H9 (cell line): ENCODE measurements around the gene SPINK13. TPM values are rescaled to one million over a fixed set of nuclear protein-coding genes. Genes with fewer than 3 reads are reported as not detected.

Source experiments
- DNase-seq: peaks from one replicate; pipeline ENCODE4 v3.0.0-alpha.2; 2017
- H2AFZ ChIP-seq: one replicate; pipeline ENCODE4 v1.6.1; 2013; ENCODE audit warnings: mild to moderate bottlenecking, low read length, control low read depth, moderate library complexity
- H2AK5ac ChIP-seq: 2 replicates; pipeline ENCODE4 v1.6.1; 2013; ENCODE audit warnings: low read length, control low read depth, mixed read lengths; ENCODE audit not compliant: insufficient read length
- H2BK120ac ChIP-seq: one replicate; pipeline ENCODE4 v1.6.1; 2013; ENCODE audit warnings: low read depth, mild to moderate bottlenecking, low read length, control low read depth, inconsistent platforms; ENCODE audit not compliant: poor library complexity, severe bottlenecking
- H2BK12ac ChIP-seq: 2 replicates; pipeline ENCODE4 v1.6.1; 2013; ENCODE audit warnings: low read length, control low read depth, mixed read lengths, low read depth; ENCODE audit not compliant: insufficient read length
- H2BK15ac ChIP-seq: 2 replicates; pipeline ENCODE4 v1.6.1; 2013; ENCODE audit warnings: low read depth, low read length, control low read depth
- H2BK20ac ChIP-seq: one replicate; pipeline ENCODE4 v1.6.1; 2013; ENCODE audit warnings: low read depth, mild to moderate bottlenecking, low read length, control low read depth, inconsistent platforms; ENCODE audit not compliant: poor library complexity, severe bottlenecking
- H2BK5ac ChIP-seq: 2 replicates; pipeline ENCODE4 v1.6.1; 2013; ENCODE audit warnings: low read length, control low read depth, mixed read lengths; ENCODE audit not compliant: insufficient read length
- H3K14ac ChIP-seq: 2 replicates; pipeline ENCODE4 v1.6.1; 2013; ENCODE audit warnings: low read length, control low read depth; ENCODE audit not compliant: insufficient read depth
- H3K18ac ChIP-seq: 2 replicates; pipeline ENCODE4 v1.6.1; 2013; ENCODE audit warnings: low read depth, mild to moderate bottlenecking, mixed read lengths, low read length, control low read depth; ENCODE audit not compliant: insufficient read length
- H3K23ac ChIP-seq: 2 replicates; pipeline ENCODE4 v1.6.1; 2013; ENCODE audit warnings: low read length, control low read depth, mixed read lengths, low read depth; ENCODE audit not compliant: insufficient read length
- H3K23me2 ChIP-seq: 2 replicates; pipeline ENCODE4 v1.6.1; 2013; ENCODE audit warnings: low read depth, mild to moderate bottlenecking, mixed read lengths, low read length, control low read depth; ENCODE audit not compliant: insufficient read length, poor library complexity, severe bottlenecking
- H3K27ac ChIP-seq: 2 replicates; pipeline ENCODE4 v1.5.1; 2013; ENCODE audit warnings: low read length, control low read depth, mixed read lengths, low read depth; ENCODE audit not compliant: insufficient read length
- H3K27me3 ChIP-seq: 2 replicates; pipeline ENCODE4 v1.6.1; 2013; ENCODE audit warnings: low read length, control low read depth, inconsistent platforms; ENCODE audit not compliant: insufficient read depth
- H3K4ac ChIP-seq: 2 replicates; pipeline ENCODE4 v1.6.1; 2013; ENCODE audit warnings: low read depth, mild to moderate bottlenecking, control low read depth, inconsistent platforms, low read length, moderate library complexity
- H3K4me1 ChIP-seq: 2 replicates; pipeline ENCODE4 v1.6.1; 2013; ENCODE audit warnings: low read length, control low read depth, inconsistent platforms; ENCODE audit not compliant: insufficient read depth
- H3K4me2 ChIP-seq: 2 replicates; pipeline ENCODE4 v1.6.1; 2013; ENCODE audit warnings: low read length, control low read depth, mixed read lengths; ENCODE audit not compliant: insufficient read length, insufficient read depth
- H3K56ac ChIP-seq: 2 replicates; pipeline ENCODE4 v1.6.1; 2013; ENCODE audit warnings: low read depth, mild to moderate bottlenecking, mixed read lengths, low read length, control low read depth; ENCODE audit not compliant: insufficient read length
- H3K79me1 ChIP-seq: 2 replicates; pipeline ENCODE4 v1.6.1; 2013; ENCODE audit warnings: low read depth, mild to moderate bottlenecking, moderate library complexity, low read length, control low read depth, inconsistent platforms; ENCODE audit not compliant: insufficient read depth, poor library complexity, severe bottlenecking
- H3K79me2 ChIP-seq: 2 replicates; pipeline ENCODE4 v1.6.1; 2013; ENCODE audit warnings: low read length, control low read depth, inconsistent platforms; ENCODE audit not compliant: insufficient read depth
- H3K9ac ChIP-seq: 2 replicates; pipeline ENCODE4 v1.6.1; 2013; ENCODE audit warnings: low read length, control low read depth, mixed read lengths; ENCODE audit not compliant: insufficient read length; ENCODE audit errors: extremely low read depth
- H3K9me3 ChIP-seq: one replicate; pipeline ENCODE4 v1.6.1; 2013; ENCODE audit warnings: low read depth, low read length, inconsistent platforms; ENCODE audit not compliant: control insufficient read depth
- H3T11ph ChIP-seq: one replicate; pipeline ENCODE4 v1.6.1; 2013; ENCODE audit warnings: mild to moderate bottlenecking, low read length, control low read depth, inconsistent platforms
- H4K20me1 ChIP-seq: one replicate; pipeline ENCODE4 v1.6.1; 2013; ENCODE audit not compliant: control insufficient read depth, insufficient read length, insufficient read depth
- H4K5ac ChIP-seq: 2 replicates; pipeline ENCODE4 v1.6.1; 2013; ENCODE audit warnings: low read depth, mild to moderate bottlenecking, mixed read lengths, low read length, control low read depth; ENCODE audit not compliant: insufficient read length
- H4K8ac ChIP-seq: replicated peaks from 2 replicates; pipeline ENCODE4 v1.6.1; 2013; ENCODE audit warnings: low read length, control low read depth, mixed read lengths, low read depth; ENCODE audit not compliant: insufficient read length
- H4K91ac ChIP-seq: 2 replicates; pipeline ENCODE4 v1.6.1; 2013; ENCODE audit warnings: low read depth, mild to moderate bottlenecking, moderate library complexity, mixed read lengths, low read length, control low read depth; ENCODE audit not compliant: insufficient read length
- H3K27ac Mint-ChIP-seq, 3 experiments: 2 replicates in 2 of 3; 3 replicates in 1 of 3; pipeline ENCODE4 v1.8.0; 2020 to 2021; ENCODE audit warnings: mixed read lengths in 3 of 3, mild to moderate bottlenecking in 1 of 3, moderate library complexity in 1 of 3
- H3K27me3 Mint-ChIP-seq: 2 replicates; pipeline ENCODE4 v1.8.0; 2021; ENCODE audit warnings: low read depth, mild to moderate bottlenecking, moderate library complexity, mixed read lengths
- H3K36me3 Mint-ChIP-seq, 3 experiments: 2 replicates in 2 of 3; 3 replicates in 1 of 3; pipeline ENCODE4 v1.8.0; 2020 to 2021; ENCODE audit warnings: low read depth in 3 of 3, mixed read lengths in 3 of 3; ENCODE audit not compliant: insufficient read depth in 1 of 3
- H3K4me1 Mint-ChIP-seq, 2 experiments: 2 replicates each; pipeline ENCODE4 v1.8.0; 2020; ENCODE audit warnings: mixed read lengths in 2 of 2
- H3K4me3 Mint-ChIP-seq, 2 experiments: 2 replicates in 1 of 2; 3 replicates in 1 of 2; pipeline ENCODE4 v1.8.0; 2020 to 2021; ENCODE audit warnings: mild to moderate bottlenecking in 2 of 2, mixed read lengths in 2 of 2, moderate library complexity in 1 of 2
- H3K9me3 Mint-ChIP-seq, 2 experiments: 2 replicates in 1 of 2; 3 replicates in 1 of 2; pipeline ENCODE4 v1.8.0; 2020; ENCODE audit warnings: mild to moderate bottlenecking in 2 of 2, mixed read lengths in 2 of 2, moderate library complexity in 1 of 2
- CTCF ChIP-seq: fragments of 200-600 bp; sonication (generic); conservative IDR thresholded peaks from 3 replicates; pipeline ENCODE4 v1.8.0; 2021; ENCODE audit warnings: antibody characterized with exemption, mild to moderate bottlenecking
- total RNA-seq: library from RNA; stranded (reverse); gene quantifications from 2 replicates; pipeline ENCODE4 v1.2.1, GENCODE V29; 2021

SPINK13 gene
- total RNA-seq, 1 experiment from 2014 or later: not detected

DNA sequence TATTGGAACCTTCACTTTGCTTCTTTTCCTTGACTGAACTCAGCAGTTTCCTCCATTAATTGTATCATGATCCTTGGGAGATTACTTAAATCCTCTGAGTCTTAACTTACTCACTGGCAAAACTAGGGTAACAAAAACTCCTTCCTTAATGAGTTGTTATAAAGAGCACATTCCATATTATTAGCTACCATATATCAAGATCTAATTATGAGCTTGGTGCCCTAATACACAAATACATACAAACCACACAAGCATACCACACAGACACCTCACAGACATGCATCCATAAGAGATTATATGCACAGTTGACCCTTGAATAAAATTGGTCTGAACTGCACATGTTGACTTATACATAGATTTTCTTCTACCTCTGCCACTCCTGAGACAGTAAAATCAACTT is 41.2 kb downstream of the SPINK13 start:
- H3K27me3 Mint-ChIP-seq: peaks cover 8% of the 10 kb centered on the region
- H3K23ac ChIP-seq: no peak overlapping the region
- H2AFZ ChIP-seq: no peak overlapping the region
- no peaks in the 10 kb centered on the region for H3K9me3 ChIP-seq
- no peak overlapping the region for H3K4ac ChIP-seq
- H3K18ac ChIP-seq: no peak overlapping the region
- no peaks in the 10 kb centered on the region for H4K20me1 ChIP-seq
- no peak overlapping the region for H3K27ac ChIP-seq
- H3K4me2 ChIP-seq: no peak overlapping the region
- no peak overlapping the region for H2BK20ac ChIP-seq
- no peak overlapping the region for H3K9ac ChIP-seq
- H3T11ph ChIP-seq: no peak overlapping the region
- TF ChIP-seq CTCF: no peak
- no peaks in the 10 kb centered on the region for H3K79me1 ChIP-seq
- peaks cover 0 to 2% (median 0%) of the 10 kb centered on the region in 3 experiments; a peak in 2 of 7 replicates for H3K36me3 Mint-ChIP-seq
- no peak overlapping the region for H2BK15ac ChIP-seq
- H2BK5ac ChIP-seq: no peak overlapping the region
- H4K91ac ChIP-seq: no peak overlapping the region
- H3K27ac Mint-ChIP-seq: no peak overlapping the region
- no peak overlapping the region for H4K8ac ChIP-seq
- no peaks in the 10 kb centered on the region for H3K4me1 ChIP-seq
- H3K4me3 Mint-ChIP-seq: no peak overlapping the region
- H3K23me2 ChIP-seq: no peaks in the 10 kb centered on the region
- no peak overlapping the region for H2AK5ac ChIP-seq
- no peaks in the 10 kb centered on the region for H3K79me2 ChIP-seq
- no peak overlapping the region for H4K5ac ChIP-seq
- H3K56ac ChIP-seq: no peak overlapping the region
- DNase-seq: no peak
- no peak overlapping the region for H2BK12ac ChIP-seq
- H2BK120ac ChIP-seq: no peak overlapping the region
- no peak overlapping the region for H3K14ac ChIP-seq
- no peaks in the 10 kb centered on the region for H3K27me3 ChIP-seq
- H3K4me1 Mint-ChIP-seq: peaks cover 2 to 3% of the 10 kb centered on the region in 2 experiments; a peak in 1 of 4 replicates
- H3K9me3 Mint-ChIP-seq: peaks cover 4 to 16% of the 10 kb centered on the region in 2 experiments
